Activated T-cell treated with anti-CD3 and anti-CD28 coated beads, Interleukin-2, amount 50 U/mL, for 72 hours (primary cell): ENCODE data around the gene TRIM69. TPM values are rescaled to one million over a fixed set of nuclear protein-coding genes. Genes with fewer than 3 reads are reported as not detected.
"Not testable (repeated sequence)": the region's sequence is repeated elsewhere in the genome, so short reads cannot be mapped to it uniquely, and the experiment has no call there.

Experiments used
- ATAC-seq, 2 donors: fragments of 150-1000 bp; cut with Tn5 transposase; replicated peaks in 1 of 2; 2 replicates each; pipeline ENCODE4 v1.10.0; 2021; ENCODE audit warnings: moderate library complexity in 2 of 2, mild to moderate bottlenecking in 1 of 2
- DNase-seq, 2 donors: peaks; one replicate each; pipeline ENCODE4 v3.0.0; 2021 to 2022; ENCODE audit warnings: mixed read lengths in 1 of 2
- H3K27ac Mint-ChIP-seq: one replicate; pipeline ENCODE4 v1.8.0; 2022; ENCODE audit warnings: mild to moderate bottlenecking, moderate library complexity, mixed read lengths
- H3K27me3 Mint-ChIP-seq: one replicate; pipeline ENCODE4 v1.8.0; 2022; ENCODE audit warnings: low read depth, mixed read lengths
- H3K36me3 Mint-ChIP-seq, 2 donors: one replicate each; pipeline ENCODE4 v1.8.0; 2022; ENCODE audit warnings: mixed read lengths in 2 of 2, mild to moderate bottlenecking in 1 of 2; ENCODE audit not compliant: insufficient read depth in 2 of 2
- H3K4me1 Mint-ChIP-seq: one replicate; pipeline ENCODE4 v1.8.0; 2022; ENCODE audit warnings: low read depth, mixed read lengths
- H3K4me3 Mint-ChIP-seq, 2 donors: one replicate each; pipeline ENCODE4 v1.8.0; 2022; ENCODE audit warnings: mild to moderate bottlenecking in 2 of 2, mixed read lengths in 2 of 2, moderate library complexity in 2 of 2
- H3K9me3 Mint-ChIP-seq, 2 donors: one replicate each; pipeline ENCODE4 v1.8.0; 2022; ENCODE audit warnings: mixed read lengths in 2 of 2
- total RNA-seq, 2 donors: library from RNA; stranded (reverse); gene quantifications; one replicate each; pipeline ENCODE4 v1.2.3, GENCODE V29; 2022

Gene TRIM69, protein sequence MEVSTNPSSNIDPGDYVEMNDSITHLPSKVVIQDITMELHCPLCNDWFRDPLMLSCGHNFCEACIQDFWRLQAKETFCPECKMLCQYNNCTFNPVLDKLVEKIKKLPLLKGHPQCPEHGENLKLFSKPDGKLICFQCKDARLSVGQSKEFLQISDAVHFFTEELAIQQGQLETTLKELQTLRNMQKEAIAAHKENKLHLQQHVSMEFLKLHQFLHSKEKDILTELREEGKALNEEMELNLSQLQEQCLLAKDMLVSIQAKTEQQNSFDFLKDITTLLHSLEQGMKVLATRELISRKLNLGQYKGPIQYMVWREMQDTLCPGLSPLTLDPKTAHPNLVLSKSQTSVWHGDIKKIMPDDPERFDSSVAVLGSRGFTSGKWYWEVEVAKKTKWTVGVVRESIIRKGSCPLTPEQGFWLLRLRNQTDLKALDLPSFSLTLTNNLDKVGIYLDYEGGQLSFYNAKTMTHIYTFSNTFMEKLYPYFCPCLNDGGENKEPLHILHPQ
- total RNA-seq, result 10 to 100 TPM; 86.1 to 92.9 TPM

DNA sequence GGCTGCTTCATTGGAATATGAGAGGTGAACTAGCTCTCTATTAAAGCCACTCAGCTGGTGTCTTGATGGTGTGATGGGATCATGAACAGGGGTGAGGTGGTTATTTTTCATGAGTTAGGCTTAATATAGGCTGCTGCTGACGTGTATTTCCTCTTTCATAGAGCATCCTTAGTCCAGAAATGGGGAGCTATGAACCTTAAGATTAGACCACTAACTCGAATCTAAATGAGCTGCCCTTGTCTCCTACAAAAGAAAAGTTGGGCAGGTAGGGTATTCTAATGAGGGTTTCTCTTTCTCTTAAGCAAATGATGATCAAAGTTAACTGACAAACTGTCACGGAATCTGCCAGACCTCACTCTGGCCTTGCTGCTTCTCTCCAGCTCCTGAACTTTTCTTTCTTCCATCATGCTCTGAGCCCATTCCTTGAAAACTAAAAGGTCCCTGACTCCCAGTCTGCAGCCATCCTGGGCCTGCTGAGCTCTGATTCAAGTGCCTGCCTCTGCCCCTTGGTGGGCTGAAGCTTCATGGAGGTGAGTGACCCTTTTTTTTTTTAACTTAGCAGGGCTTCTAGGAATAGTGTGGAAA is at the start of gene TRIM69:
TRIM69 (plus strand) TSS at position 348 of the 585 bp plus-strand sequence; CDS start at position 525, 177 bp downstream.
- Mint-ChIP-seq H3K4me1 (peaks cover 65% of the 10 kb centered on the region), H3K36me3 (peaks cover 6 to 27% of the 10 kb centered on the region in 2 donors), H3K4me3 (peak within 1 kb of the TSS; percentile 76 to 94), H3K27me3 (no peaks in the 10 kb centered on the region), H3K9me3 (no peaks in the 10 kb centered on the region), H3K27ac (peak within 1 kb of the TSS; percentile 100)
- DNase-seq, result no peak
- peak; percentile 27 to 31 for ATAC-seq

DNA sequence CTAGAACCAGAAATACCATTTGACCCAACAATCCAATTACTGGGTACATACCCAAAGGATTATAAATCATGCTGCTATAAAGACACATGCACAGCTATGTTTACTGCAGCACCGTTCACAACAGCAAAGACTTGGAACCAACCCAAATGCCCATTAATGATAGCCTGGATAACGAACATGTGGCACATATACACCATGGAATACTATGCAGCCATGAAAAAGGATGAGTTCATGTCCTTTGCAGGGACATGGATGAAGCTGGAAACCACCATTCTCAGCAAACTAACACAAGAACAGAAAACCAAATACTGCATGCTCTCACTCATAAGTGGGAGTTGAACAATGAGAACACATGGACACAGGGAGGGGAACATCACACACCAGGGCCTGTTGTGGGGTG is 47.0 kb upstream of the TRIM69 start:
- not testable (repeated sequence) for ATAC-seq
- peaks cover 16% of the 10 kb centered on the region for H3K4me1 Mint-ChIP-seq

DNA sequence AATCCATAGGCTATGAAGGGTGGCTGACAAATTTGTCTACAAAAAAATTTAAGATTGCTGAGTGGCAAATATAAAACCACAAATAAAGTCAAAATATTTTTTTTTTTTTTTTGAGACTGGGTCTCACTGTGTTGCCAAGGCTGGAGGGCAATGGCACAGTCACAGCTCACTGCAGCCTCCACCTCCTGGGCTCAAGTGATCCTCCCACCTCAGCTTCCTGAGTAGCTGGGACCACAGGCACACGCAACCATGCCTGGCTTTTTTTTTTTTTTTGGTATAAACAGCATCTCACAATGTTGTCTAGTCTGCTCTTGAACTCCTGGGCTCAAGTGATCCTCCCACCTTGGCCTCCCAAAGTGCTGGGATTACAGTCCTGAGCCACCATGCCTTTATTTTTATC is 46.1 kb upstream of the TRIM69 start:
- DNase-seq, result not testable (repeated sequence)

More for the DNA sequence above, 47.0 kb upstream of the TRIM69 start:
- H3K36me3 Mint-ChIP-seq, result peaks cover 19 to 29% of the 10 kb centered on the region in 2 donors
- not testable (repeated sequence) for H3K4me3 Mint-ChIP-seq, DNase-seq, H3K9me3 Mint-ChIP-seq, H3K27ac Mint-ChIP-seq, H3K27me3 Mint-ChIP-seq

DNA sequence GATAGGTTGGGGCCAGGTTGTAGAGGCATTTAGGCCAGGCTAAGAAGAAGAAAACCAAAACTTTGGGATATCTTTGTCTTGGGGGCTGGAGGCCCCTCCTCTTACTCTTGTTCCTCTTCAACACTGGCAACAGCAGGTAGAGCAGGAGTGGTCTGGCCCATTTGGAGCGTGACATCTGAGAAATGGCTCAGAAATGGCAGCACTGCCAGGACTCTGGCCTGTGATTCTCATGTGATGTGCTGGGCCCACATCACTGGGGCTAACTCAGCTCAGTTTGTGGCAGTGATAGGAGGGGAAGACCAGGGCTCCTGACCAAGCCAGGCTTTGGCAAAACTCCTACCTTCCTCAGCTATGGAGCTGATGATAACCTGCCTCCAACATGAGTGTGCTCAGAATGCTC is 43.7 kb upstream of the TRIM69 start:
- no peaks in the 10 kb centered on the region for H3K27me3 Mint-ChIP-seq
- no peak for ATAC-seq

More for the DNA sequence above, 46.1 kb upstream of the TRIM69 start:
- ATAC-seq, result peak in 1 of 2 donors; percentile 40
- H3K4me3 Mint-ChIP-seq, H3K9me3 Mint-ChIP-seq, H3K27ac Mint-ChIP-seq, H3K27me3 Mint-ChIP-seq: not testable (repeated sequence)
- Mint-ChIP-seq H3K4me1 (peaks cover 13% of the 10 kb centered on the region), H3K36me3 (peaks cover 16 to 27% of the 10 kb centered on the region in 2 donors)

DNA sequence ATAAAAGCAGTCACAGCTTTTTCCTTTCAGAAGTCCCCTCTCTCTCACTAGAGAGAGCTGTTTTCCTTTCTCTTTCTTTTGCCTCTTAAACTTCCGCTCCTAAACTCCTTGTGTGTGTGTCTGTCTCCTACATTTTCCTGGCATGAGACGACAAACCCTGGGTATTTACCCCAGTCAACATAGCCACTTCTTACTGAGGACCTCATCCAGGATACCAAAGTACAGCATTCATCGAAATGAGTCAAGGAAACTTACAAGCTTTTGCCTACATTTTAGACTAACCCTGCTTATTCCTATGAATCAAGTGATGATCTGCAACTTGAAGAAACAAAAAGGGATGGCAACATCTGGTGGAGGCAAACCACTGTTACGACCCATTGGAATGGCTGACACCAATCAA is 41.9 kb upstream of the TRIM69 start:
- H3K27ac Mint-ChIP-seq, result no peak overlapping the region
- peaks cover 0 to 2% of the 10 kb centered on the region in 2 donors for H3K36me3 Mint-ChIP-seq
- peaks cover 4 to 5% of the 10 kb centered on the region in 2 donors for H3K9me3 Mint-ChIP-seq
- H3K27me3 Mint-ChIP-seq, result no peaks in the 10 kb centered on the region
- ATAC-seq (no peak), DNase-seq (no peak)
- H3K4me3 Mint-ChIP-seq, result no peak overlapping the region
- H3K4me1 Mint-ChIP-seq, result peaks cover 7% of the 10 kb centered on the region

More for the DNA sequence above, 43.7 kb upstream of the TRIM69 start:
- no peak overlapping the region for H3K4me3 Mint-ChIP-seq
- peaks cover 5 to 13% of the 10 kb centered on the region in 2 donors for H3K36me3 Mint-ChIP-seq
- H3K4me1 Mint-ChIP-seq, result peaks cover 7% of the 10 kb centered on the region
- H3K27ac Mint-ChIP-seq, result no peak overlapping the region
- DNase-seq, result no peak
- H3K9me3 Mint-ChIP-seq, result peaks cover 2 to 5% of the 10 kb centered on the region in 2 donors

DNA sequence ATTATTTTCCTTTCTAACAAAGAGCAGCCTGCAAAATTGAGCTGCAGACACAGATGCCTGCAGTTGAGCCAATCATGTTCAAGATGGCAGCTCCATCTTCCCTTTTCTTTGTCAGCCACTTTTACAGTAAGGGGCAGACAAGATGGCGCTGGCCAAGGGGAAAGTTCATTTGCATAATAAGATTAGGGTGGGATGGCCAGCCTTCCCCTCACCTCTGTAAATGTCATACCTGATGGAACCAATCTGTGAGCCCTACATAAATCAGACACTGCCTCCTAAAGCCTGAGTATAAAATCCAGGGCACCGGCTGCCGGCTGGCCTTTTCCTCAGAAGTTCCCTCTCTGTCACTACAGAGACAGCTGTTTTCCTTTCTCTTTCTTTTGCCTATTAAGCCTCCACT is 41.0 kb upstream of the TRIM69 start:
- ATAC-seq, result no peak
- H3K36me3 Mint-ChIP-seq, result peaks cover 2 to 5% of the 10 kb centered on the region in 2 donors
- H3K4me3 Mint-ChIP-seq, result no peak overlapping the region
- peaks cover 5% of the 10 kb centered on the region in 2 donors for H3K9me3 Mint-ChIP-seq
- DNase-seq, result no peak
- H3K4me1 Mint-ChIP-seq, result peaks cover 7% of the 10 kb centered on the region
- no peak overlapping the region for H3K27ac Mint-ChIP-seq
- no peaks in the 10 kb centered on the region for H3K27me3 Mint-ChIP-seq

DNA sequence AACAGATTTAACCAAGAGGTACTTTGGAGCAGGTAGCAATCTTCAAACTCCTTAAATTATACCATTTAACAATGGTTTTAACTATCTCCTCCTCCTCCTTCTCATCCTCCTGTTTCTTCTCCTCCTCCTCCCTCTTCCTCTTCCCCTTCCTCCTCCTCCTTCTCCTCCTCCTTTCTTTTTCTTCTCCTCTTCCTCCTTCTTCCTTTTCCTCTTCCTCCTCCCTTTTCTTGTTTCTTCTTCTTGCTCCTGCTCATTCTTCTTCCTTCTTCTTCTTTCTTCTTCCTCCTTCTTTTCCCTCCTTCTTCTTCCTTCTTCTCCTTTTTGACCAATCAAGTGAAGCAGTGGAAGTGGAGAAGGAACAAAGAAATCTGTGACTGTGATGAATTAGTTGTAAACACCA is 39.3 kb upstream of the TRIM69 start:
- no peak for DNase-seq
- ATAC-seq, result no peak
- Mint-ChIP-seq H3K36me3 (peaks cover 8 to 14% of the 10 kb centered on the region in 2 donors), H3K4me3 (no peak overlapping the region), H3K27me3 (no peaks in the 10 kb centered on the region), H3K27ac (no peak overlapping the region), H3K9me3 (peaks cover 5 to 15% of the 10 kb centered on the region in 2 donors), H3K4me1 (peaks cover 16% of the 10 kb centered on the region)

DNA sequence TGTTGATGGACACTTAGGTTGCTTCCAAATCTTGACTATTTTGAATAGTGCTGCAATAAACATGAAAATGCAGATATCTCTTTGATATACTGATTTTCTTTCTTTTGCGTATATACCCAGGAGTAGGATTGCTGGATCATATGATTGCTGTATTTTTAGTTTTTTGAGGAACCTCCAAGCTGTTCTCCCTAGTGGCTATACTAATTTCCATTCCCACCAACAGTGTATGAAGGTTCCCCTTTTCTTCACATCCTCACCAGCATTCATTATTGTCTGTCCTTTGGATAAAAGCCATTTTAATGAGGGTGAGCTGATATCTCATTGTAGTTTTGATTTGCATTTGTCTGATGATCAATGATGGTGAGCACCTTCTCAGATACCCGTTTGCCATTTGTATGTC is 37.7 kb upstream of the TRIM69 start:
- peaks cover 12 to 26% of the 10 kb centered on the region in 2 donors for H3K36me3 Mint-ChIP-seq
- H3K27me3 Mint-ChIP-seq, result no peaks in the 10 kb centered on the region
- H3K4me1 Mint-ChIP-seq, result peaks cover 16% of the 10 kb centered on the region
- DNase-seq (no peak), ATAC-seq (no peak)
- H3K4me3 Mint-ChIP-seq, result no peak overlapping the region
- H3K27ac Mint-ChIP-seq, result no peak overlapping the region
- peaks cover 9 to 18% of the 10 kb centered on the region in 2 donors for H3K9me3 Mint-ChIP-seq

DNA sequence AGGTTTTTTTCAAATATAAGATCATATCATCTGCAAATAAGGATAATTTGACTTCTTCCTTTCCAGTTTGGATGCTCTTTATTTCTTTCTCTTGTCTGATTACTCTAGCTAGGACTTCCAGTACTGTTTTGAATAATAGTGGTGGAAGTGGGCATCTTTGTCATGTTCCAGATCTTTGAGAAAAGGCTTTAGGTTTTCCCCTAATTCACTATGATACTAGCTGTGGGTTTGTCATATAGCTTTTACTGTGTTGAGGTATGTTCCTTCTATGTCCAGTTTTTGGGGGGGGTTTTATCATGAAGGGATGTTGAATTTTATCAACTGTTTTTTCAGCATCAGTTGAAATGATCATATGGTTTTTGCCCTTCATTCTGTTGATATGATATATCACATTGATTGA is 35.7 kb upstream of the TRIM69 start:
- H3K27me3 Mint-ChIP-seq, DNase-seq: not testable (repeated sequence)
- peaks cover 13 to 21% of the 10 kb centered on the region in 2 donors for H3K9me3 Mint-ChIP-seq
- H3K36me3 Mint-ChIP-seq, result peaks cover 17 to 40% of the 10 kb centered on the region in 2 donors
- peak overlapping the region; percentile 6 for H3K27ac Mint-ChIP-seq
- ATAC-seq, result peak; percentile 73 to 80
- H3K4me1 Mint-ChIP-seq, result peaks cover 30% of the 10 kb centered on the region
- peak overlapping the region in 1 of 2 donors; percentile 5 for H3K4me3 Mint-ChIP-seq

DNA sequence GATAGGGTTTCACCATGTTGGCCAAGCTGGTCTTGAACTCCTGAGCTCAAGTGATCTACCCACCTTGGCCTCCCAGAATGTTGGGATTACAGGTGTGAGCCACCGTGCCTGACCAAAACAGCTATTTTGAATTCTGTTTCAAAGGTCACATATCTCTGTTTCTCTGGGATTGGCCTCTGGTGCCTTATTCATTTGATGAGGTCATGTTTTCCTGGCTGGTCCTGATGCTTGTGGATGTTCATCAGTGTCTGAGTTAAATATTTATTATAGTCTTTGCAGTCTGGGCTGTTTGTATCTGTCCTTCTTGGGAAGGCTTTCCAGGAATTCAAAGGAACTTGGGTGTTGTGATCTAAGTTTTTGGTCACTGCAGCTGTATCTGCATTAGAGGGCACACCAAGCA is 30.3 kb upstream of the TRIM69 start:
- Mint-ChIP-seq H3K36me3 (peaks cover 18 to 38% of the 10 kb centered on the region in 2 donors), H3K27me3 (no peaks in the 10 kb centered on the region), H3K9me3 (peaks cover 8 to 11% of the 10 kb centered on the region in 2 donors), H3K27ac (no peak overlapping the region), H3K4me1 (peaks cover 32% of the 10 kb centered on the region), H3K4me3 (no peak overlapping the region)
- ATAC-seq (no peak), DNase-seq (no peak)

DNA sequence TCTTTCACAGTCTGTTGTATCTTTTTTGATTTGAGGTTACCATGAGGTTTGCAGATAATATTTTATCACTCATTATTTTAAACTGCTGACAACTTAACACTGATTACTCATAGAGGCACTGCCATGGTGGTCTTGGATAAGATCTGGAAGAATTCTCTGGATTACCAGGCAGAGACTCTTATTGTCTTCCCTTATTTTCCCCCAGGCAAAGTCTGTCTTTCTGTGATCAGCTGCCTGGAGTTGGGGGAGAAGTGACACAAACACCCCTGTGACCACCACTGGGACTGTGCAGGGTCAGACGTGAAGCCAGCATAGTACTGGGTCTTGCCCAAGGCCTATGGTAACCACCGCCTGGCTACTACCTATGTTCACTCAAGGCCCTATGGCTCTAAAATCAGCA is 29.9 kb upstream of the TRIM69 start:
- H3K4me3 Mint-ChIP-seq, result no peak overlapping the region
- no peak for ATAC-seq
- H3K36me3 Mint-ChIP-seq, result peaks cover 22 to 39% of the 10 kb centered on the region in 2 donors

DNA sequence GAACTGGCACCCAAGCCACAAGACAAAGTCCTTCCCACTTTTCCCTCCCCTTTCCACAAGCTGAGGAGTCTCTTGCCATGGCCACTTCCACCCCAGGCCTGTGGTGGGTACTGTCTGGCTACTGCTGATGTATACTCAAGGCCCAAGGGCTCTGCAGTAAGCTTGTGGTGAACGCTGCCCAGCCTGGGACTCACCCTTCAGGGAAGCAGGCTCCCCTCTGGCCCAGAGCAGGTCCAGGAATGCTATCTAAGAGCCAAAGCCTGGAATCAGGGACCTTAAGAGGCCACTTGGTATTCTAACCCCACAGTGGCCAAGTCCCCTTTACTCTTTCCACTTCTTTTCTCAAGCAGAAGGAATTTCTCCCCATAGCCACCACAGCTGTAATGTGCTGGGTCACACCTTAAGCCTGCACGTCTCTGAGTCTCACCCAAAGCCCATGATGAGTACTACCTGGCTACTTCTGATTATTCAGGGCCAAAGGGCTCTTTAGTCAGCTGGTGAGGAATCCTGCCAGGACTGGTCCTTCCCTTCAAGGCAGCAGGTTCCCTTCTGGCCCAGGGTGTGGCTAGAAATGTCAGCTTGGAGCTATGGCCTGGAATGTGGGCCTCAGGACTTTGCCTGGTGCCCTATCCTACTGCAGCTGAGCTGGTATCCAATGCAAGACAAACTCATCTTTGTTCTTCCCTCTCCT is 29.2 kb upstream of the TRIM69 start:
- peaks cover 20 to 43% of the 10 kb centered on the region in 2 donors for H3K36me3 Mint-ChIP-seq
- no peak overlapping the region for H3K4me3 Mint-ChIP-seq
- H3K27ac Mint-ChIP-seq, result no peak overlapping the region
- peaks cover 5 to 8% of the 10 kb centered on the region in 2 donors for H3K9me3 Mint-ChIP-seq
- DNase-seq (no peak), ATAC-seq (no peak)
- H3K27me3 Mint-ChIP-seq, result no peaks in the 10 kb centered on the region
- peaks cover 30% of the 10 kb centered on the region for H3K4me1 Mint-ChIP-seq

More for the DNA sequence above, 29.9 kb upstream of the TRIM69 start:
- Mint-ChIP-seq H3K4me1 (peaks cover 30% of the 10 kb centered on the region), H3K9me3 (peaks cover 8 to 10% of the 10 kb centered on the region in 2 donors), H3K27me3 (no peaks in the 10 kb centered on the region), H3K27ac (no peak overlapping the region)
- no peak for DNase-seq
